ENCODE measurements around the gene CENPQ. TPM values are rescaled to one million over a fixed set of nuclear protein-coding genes. Genes with fewer than 3 reads are reported as not detected.

The CENPQ gene
- total RNA-seq, 1 experiment from 2014 or later, result 11.7 TPM

GRCh38 chr6:49535795-49536194 is 72.6 kb downstream of the CENPQ start:
- Histone ChIP-seq H3K4me3 (ENCODE audit: low read depth, low read length, poor library complexity, severe bottlenecking) (no peak overlapping the region), H3K36me3 (ENCODE audit: insufficient read depth, low read length, poor library complexity, severe bottlenecking) (no peaks in the 10 kb centered on the region), H3K9me3 (ENCODE audit: low read depth, low read length, poor library complexity, severe bottlenecking) (no peaks in the 10 kb centered on the region), H3K27ac (ENCODE audit: low read depth, low read length, poor library complexity, severe bottlenecking) (no peak overlapping the region), H3K27me3 (replicated peaks; ENCODE audit: insufficient read depth, low read depth, low read length, poor library complexity) (no peaks in the 10 kb centered on the region), H3K4me1 (ENCODE audit: insufficient read depth, low read length, poor library complexity, severe bottlenecking) (peaks cover 24% of the 10 kb centered on the region)
- BruUV-seq (replicated peaks), result no TSS peak
- intact Hi-C loops (cut with micrococcal nuclease; ENCODE audit: unreplicated experiment), result no loop called here
- DNase-seq (ENCODE audit: low spot score), result no peak
- ChIA-PET POLR2A (ENCODE audit: low non-redundant PET) (no interaction called here), CTCF (interaction anchor here (0.6 kb wide), 1 partner anchor 11 kb away, joined by 3 read pairs; no protein-coding TSS in a partner anchor)
- TF ChIP-seq EZH2 (IDR thresholded peaks at IDR 0.05; ENCODE audit: borderline replicate concordance, low read depth, low read length, poor library complexity, severe bottlenecking) (no peak), CTCF (conservative IDR thresholded peaks at IDR 0.05; ENCODE audit: low read depth, low read length) (no peak)

GRCh38 chr6:49539102-49539501 is 75.9 kb downstream of the CENPQ start:
- no TSS peak for BruUV-seq (replicated peaks)
- H3K4me3 ChIP-seq (ENCODE audit: low read depth, low read length, poor library complexity, severe bottlenecking), result no peak overlapping the region
- no peaks in the 10 kb centered on the region for H3K27me3 ChIP-seq (replicated peaks; ENCODE audit: insufficient read depth, low read depth, low read length, poor library complexity)
- H3K4me1 ChIP-seq (ENCODE audit: insufficient read depth, low read length, poor library complexity, severe bottlenecking), result peaks cover 42% of the 10 kb centered on the region
- TF ChIP-seq CTCF (conservative IDR thresholded peaks at IDR 0.05; ENCODE audit: low read depth, low read length) (no peak), EZH2 (IDR thresholded peaks at IDR 0.05; ENCODE audit: borderline replicate concordance, low read depth, low read length, poor library complexity, severe bottlenecking) (no peak)
- no peaks in the 10 kb centered on the region for H3K9me3 ChIP-seq (ENCODE audit: low read depth, low read length, poor library complexity, severe bottlenecking)
- no peaks in the 10 kb centered on the region for H3K36me3 ChIP-seq (ENCODE audit: insufficient read depth, low read length, poor library complexity, severe bottlenecking)
- DNase-seq (ENCODE audit: low spot score), result no peak
- no peak overlapping the region for H3K27ac ChIP-seq (ENCODE audit: low read depth, low read length, poor library complexity, severe bottlenecking)
- intact Hi-C loops (cut with micrococcal nuclease; ENCODE audit: unreplicated experiment), result no loop called here
- ChIA-PET CTCF (no interaction called here), POLR2A (ENCODE audit: low non-redundant PET) (no interaction called here)

GRCh38 chr6:49540614-49541013 is 77.4 kb downstream of the CENPQ start:
- ChIA-PET POLR2A (ENCODE audit: low non-redundant PET) (no interaction called here), CTCF (interaction anchor here (0.7 kb wide), 1 partner anchor 68 kb away, joined by 9 read pairs; no protein-coding TSS in a partner anchor)
- intact Hi-C loops (cut with micrococcal nuclease; ENCODE audit: unreplicated experiment), result loop anchor here (2.0 kb wide), 1 partner anchor 32 kb away; no protein-coding TSS in a partner anchor
- DNase-seq (ENCODE audit: low spot score), result peak; percentile 44
- no peaks in the 10 kb centered on the region for H3K9me3 ChIP-seq (ENCODE audit: low read depth, low read length, poor library complexity, severe bottlenecking)
- H3K36me3 ChIP-seq (ENCODE audit: insufficient read depth, low read length, poor library complexity, severe bottlenecking), result no peaks in the 10 kb centered on the region
- peaks cover 56% of the 10 kb centered on the region for H3K4me1 ChIP-seq (ENCODE audit: insufficient read depth, low read length, poor library complexity, severe bottlenecking)
- H3K27me3 ChIP-seq (replicated peaks; ENCODE audit: insufficient read depth, low read depth, low read length, poor library complexity), result no peaks in the 10 kb centered on the region
- peak overlapping the region; percentile 43 for H3K27ac ChIP-seq (ENCODE audit: low read depth, low read length, poor library complexity, severe bottlenecking)
- no TSS peak for BruUV-seq (replicated peaks)
- no peak overlapping the region for H3K4me3 ChIP-seq (ENCODE audit: low read depth, low read length, poor library complexity, severe bottlenecking)
- no peak for TF ChIP-seq EZH2 (IDR thresholded peaks at IDR 0.05; ENCODE audit: borderline replicate concordance, low read depth, low read length, poor library complexity, severe bottlenecking)
- TF ChIP-seq CTCF (conservative IDR thresholded peaks at IDR 0.05; ENCODE audit: low read depth, low read length), result no peak

Data from A673 (cell line).